ENCODE measurements around the gene ZNF521.

ZNF521 gene

DNA sequence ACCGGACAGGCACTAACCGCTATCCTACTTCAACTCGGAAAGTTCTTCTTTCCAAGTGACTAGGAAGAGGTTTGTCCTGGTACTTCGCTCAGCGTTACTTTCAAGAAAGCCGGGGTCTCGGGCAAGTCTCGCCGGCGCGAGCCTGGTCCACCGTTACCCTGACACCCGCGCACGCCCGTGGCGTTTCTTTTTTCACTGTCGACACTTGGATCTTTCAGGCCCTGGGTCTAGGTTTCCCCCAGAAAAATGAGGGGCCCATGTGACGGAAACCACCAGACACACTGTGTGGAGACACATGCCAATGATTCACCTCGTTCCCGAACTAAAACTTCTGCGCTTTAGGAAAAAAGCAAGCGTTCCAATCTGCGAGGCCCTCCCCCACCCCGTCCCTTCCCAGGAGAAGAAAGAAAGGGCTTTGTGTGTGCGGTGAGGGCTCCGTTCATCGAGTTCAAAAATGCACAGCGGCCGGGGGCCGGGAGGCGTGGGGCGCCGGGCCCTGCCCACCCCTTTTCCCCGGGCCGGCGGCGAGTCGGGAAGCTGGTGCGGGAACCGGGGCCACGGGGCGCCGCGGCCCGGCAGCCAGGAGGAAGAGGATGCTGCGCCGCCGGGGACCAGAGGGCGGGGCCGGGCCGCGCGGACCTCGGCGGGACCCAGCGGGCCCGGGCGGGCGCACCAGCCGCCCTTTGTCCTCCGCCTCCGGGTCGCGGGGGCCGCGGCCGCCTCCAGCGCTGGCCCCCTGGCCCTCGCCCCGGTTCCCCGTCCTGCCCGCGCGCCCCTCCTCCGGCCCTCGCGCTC lies 2.6 kb downstream of the ZNF521 start:
- no peak overlapping the region for H3K27ac ChIP-seq

GRCh38 chr18:25348386-25349130 lies 3.4 kb downstream of the ZNF521 start:
- TF ChIP-seq ZFX (IDR thresholded peaks at IDR 0.05; ENCODE audit: borderline replicate concordance) = no peak
- no peak for TF ChIP-seq CTCF (IDR thresholded peaks at IDR 0.05)
- no peak overlapping the region for H3K27ac ChIP-seq

More for the DNA sequence above, 2.6 kb downstream of the ZNF521 start:
- no peak for TF ChIP-seq CTCF (IDR thresholded peaks at IDR 0.05)
- no peak for TF ChIP-seq ZFX (IDR thresholded peaks at IDR 0.05; ENCODE audit: borderline replicate concordance)

GRCh38 chr18:25346561-25346960 lies 5.4 kb downstream of the ZNF521 start:
- no peak for TF ChIP-seq CTCF (IDR thresholded peaks at IDR 0.05)
- no peak for TF ChIP-seq ZFX (IDR thresholded peaks at IDR 0.05; ENCODE audit: borderline replicate concordance)
- no peak overlapping the region for H3K27ac ChIP-seq

DNA sequence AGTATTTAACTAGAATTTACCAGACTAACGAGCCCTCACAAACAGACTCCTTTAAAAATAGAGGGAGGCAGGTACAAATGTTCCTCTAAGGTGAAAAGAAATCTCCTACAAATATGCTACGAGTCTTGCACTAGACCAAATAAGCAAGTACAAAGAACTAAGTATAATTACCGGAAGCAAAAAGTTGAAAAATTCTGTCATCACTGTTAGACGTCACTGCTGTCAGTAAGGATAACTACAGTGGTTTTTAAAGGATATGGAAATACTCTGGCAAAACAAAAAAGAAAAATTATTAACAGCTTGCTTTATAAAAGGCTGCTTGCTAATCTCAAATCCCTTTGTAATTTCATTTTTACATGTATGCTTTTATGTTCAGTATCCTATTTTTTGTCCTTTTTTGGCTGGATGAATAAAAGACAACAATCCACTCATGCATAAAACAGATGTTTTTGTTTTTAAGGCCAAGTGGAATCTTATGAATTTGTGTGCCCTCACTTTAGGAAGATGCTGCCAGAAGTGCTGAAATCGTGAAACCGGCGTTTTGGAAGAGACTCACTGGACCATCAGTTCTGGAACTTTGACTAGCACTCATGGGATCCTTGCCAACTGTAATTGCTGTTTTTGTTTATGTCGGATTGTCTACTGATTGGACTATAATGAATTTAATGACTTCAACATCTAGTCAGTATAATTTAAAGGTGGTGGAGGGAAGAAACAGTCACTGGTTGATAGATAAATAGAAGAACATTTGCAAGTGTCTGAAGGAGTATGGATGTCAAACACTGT lies 6.7 kb downstream of the ZNF521 start:
- H3K27ac ChIP-seq = no peak overlapping the region
- no peak for TF ChIP-seq ZFX (IDR thresholded peaks at IDR 0.05; ENCODE audit: borderline replicate concordance)
- TF ChIP-seq CTCF (IDR thresholded peaks at IDR 0.05) = no peak

GRCh38 chr18:25341831-25342230 lies 10.1 kb downstream of the ZNF521 start:
- TF ChIP-seq ZFX (IDR thresholded peaks at IDR 0.05; ENCODE audit: borderline replicate concordance) = no peak
- no peak for TF ChIP-seq CTCF (IDR thresholded peaks at IDR 0.05)

DNA sequence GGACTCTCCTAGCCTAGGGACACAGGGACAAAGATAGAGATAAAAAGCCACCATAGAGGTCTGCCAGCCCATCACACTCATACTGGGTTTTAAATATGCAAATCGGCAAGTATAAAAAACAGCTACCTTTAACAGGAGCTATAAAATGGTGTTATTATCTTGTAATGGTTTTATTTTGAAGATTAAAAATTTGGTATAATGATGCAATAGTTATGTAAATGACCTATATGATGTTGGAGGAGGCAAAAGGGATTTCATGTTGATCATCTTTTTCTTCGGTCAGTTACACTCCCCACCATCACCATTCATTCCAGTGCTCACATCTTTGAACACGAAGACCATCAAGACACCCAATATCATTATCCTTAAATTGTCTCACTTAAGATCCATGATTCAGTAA lies 11.2 kb downstream of the ZNF521 start:
- TF ChIP-seq ZFX (IDR thresholded peaks at IDR 0.05; ENCODE audit: borderline replicate concordance) (no peak), CTCF (IDR thresholded peaks at IDR 0.05) (no peak)
- no peak overlapping the region for H3K27ac ChIP-seq

More at GRCh38 chr18:25341831-25342230, 10.1 kb downstream of the ZNF521 start:
- H3K27ac ChIP-seq = no peak overlapping the region

All from 22Rv1 (cell line).